Measurements from ENCODE around the gene SH3GL3. TPM values are rescaled to one million over a fixed set of nuclear protein-coding genes. Genes with fewer than 3 reads are reported as not detected.

Gene SH3GL3
- total and polyA plus RNA-seq, 2 of the 13 experiments (the other 11 are each of a cell fraction or from before 2014, with no cell fraction given), result not detected

DNA sequence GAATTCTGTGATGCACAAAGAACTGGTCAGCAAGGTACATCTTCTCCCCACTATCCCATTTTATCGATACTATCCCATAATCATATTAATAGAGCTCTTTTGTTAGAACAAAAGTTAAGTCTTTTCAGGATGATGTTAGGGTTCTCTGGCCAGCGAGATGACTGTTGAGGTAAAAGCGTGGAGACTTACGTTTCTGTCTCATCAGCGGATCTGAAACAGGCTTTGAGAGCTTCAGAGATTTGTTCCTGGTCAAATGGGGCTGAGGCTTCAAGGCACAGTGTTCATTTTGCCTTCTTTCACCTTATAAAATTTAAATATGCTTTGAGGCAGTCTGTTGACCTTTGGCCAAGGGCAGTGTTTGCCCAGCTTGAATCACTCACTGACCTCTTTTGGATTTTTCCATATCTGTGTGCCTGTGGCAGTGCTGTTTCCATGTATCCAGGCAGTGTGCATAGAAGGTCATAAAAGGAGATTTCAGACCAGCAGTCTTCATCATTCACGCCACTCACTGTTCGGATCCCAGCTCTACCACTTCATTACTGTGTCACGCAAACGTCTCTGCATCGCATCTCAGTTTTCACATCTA lies 209.9 kb downstream of the SH3GL3 start (continued):
- TF ChIP-seq EP300 (IDR thresholded peaks at IDR 0.05; ENCODE audit: low read depth in 2 of 2, low read length in 2 of 2) (peak in 1 of 2 experiments; percentile 48; a peak in 1 of 4 replicates), EP300 (CRISPR knock-in tag; IDR thresholded peaks at IDR 0.05; ENCODE audit: borderline replicate concordance) (no peak), CBX2 (IDR thresholded peaks at IDR 0.05; ENCODE audit: low read depth, low read length) (no peak), CBX2 (CRISPR knock-in tag; IDR thresholded peaks at IDR 0.05; ENCODE audit: low read depth) (no peak), ZNF878 (CRISPR knock-in tag; IDR thresholded peaks at IDR 0.05) (no peak), ZNF335 (CRISPR knock-in tag; IDR thresholded peaks at IDR 0.05) (no peak), MATR3 (CRISPR knock-in tag; IDR thresholded peaks at IDR 0.05) (no peak), CERS6 (CRISPR knock-in tag; IDR thresholded peaks at IDR 0.05) (no peak), HMG20A (CRISPR knock-in tag; IDR thresholded peaks at IDR 0.05; ENCODE audit: borderline replicate concordance) (peak; percentile 35; the same call in 1 of the 2 replicates), ZNF232 (CRISPR knock-in tag; IDR thresholded peaks at IDR 0.05; ENCODE audit: borderline replicate concordance) (no peak), LCORL (IDR thresholded peaks at IDR 0.05) (no peak), LCORL (CRISPR knock-in tag; IDR thresholded peaks at IDR 0.05) (no peak), RBFOX2 (IDR thresholded peaks at IDR 0.05; ENCODE audit: low read depth, low read length) (no peak), SMYD3 (CRISPR knock-in tag; IDR thresholded peaks at IDR 0.05) (no peak), KMT2A (CRISPR knock-in tag; IDR thresholded peaks at IDR 0.05) (no peak), ZNF605 (CRISPR knock-in tag; IDR thresholded peaks at IDR 0.05) (no peak), ATF7-NPFF (CRISPR knock-in tag; IDR thresholded peaks at IDR 0.05; ENCODE audit: low read depth) (no peak)
- TF ChIP-seq, protein P1, sequence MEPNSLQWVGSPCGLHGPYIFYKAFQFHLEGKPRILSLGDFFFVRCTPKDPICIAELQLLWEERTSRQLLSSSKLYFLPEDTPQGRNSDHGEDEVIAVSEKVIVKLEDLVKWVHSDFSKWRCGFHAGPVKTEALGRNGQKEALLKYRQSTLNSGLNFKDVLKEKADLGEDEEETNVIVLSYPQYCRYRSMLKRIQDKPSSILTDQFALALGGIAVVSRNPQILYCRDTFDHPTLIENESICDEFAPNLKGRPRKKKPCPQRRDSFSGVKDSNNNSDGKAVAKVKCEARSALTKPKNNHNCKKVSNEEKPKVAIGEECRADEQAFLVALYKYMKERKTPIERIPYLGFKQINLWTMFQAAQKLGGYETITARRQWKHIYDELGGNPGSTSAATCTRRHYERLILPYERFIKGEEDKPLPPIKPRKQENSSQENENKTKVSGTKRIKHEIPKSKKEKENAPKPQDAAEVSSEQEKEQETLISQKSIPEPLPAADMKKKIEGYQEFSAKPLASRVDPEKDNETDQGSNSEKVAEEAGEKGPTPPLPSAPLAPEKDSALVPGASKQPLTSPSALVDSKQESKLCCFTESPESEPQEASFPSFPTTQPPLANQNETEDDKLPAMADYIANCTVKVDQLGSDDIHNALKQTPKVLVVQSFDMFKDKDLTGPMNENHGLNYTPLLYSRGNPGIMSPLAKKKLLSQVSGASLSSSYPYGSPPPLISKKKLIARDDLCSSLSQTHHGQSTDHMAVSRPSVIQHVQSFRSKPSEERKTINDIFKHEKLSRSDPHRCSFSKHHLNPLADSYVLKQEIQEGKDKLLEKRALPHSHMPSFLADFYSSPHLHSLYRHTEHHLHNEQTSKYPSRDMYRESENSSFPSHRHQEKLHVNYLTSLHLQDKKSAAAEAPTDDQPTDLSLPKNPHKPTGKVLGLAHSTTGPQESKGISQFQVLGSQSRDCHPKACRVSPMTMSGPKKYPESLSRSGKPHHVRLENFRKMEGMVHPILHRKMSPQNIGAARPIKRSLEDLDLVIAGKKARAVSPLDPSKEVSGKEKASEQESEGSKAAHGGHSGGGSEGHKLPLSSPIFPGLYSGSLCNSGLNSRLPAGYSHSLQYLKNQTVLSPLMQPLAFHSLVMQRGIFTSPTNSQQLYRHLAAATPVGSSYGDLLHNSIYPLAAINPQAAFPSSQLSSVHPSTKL (CRISPR knock-in tag; IDR thresholded peaks at IDR 0.05), result peak; percentile 58; the same call in 1 of the 2 replicates

All from HepG2 (cell line).